K562 (cell line): ENCODE data around the gene COL4A1. TPM values are rescaled to one million over a fixed set of nuclear protein-coding genes. Genes with fewer than 3 reads are reported as not detected.

Experiments used
- ATAC-seq: fragments of 200-7000 bp; cut with Tn5 transposase; 3 replicates; pipeline ENCODE4 v1.9.1; 2020; ENCODE audit warnings: moderate library complexity
- BruUV-seq: library from RNA; stranded (reverse); fragments of 400-500 nt; replicated peaks from 2 replicates; lab custom pipeline; 2021; lab: Mats Ljungman, UMichigan
- CTCF ChIA-PET: fragments of 300-600 bp; formaldehyde crosslinking; extraction: SDS; loops from one replicate; lab custom pipeline; 2021; ENCODE audit warnings: low intra/inter-chr PET ratio; lab: Yijun Ruan, JAX
- POLR2A ChIA-PET: fragments of 300-600, 350-650 bp; sonication (Branson Sonifier 250); formaldehyde crosslinking; extraction: SDS; loops from one replicate; lab custom pipeline; 2021; ENCODE audit warnings: antibody characterized with exemption, inconsistent platforms; lab: Yijun Ruan, JAX
- DNase-seq, 4 experiments: peaks; one replicate each; pipeline versions ENCODE4 v3.0.0 to v3.0.0-alpha.2; 2011 to 2018; ENCODE audit warnings: low spot score in 3 of 4, mixed read lengths in 3 of 4; ENCODE audit errors: extremely low read depth in 1 of 4
- FAIRE-seq: peaks from 2 replicates; lab custom pipeline; 2011; peaks lifted over from hg19 to GRCh38; lab: Jason Lieb, UNC
- H2AFZ ChIP-seq: 2 replicates; pipeline ENCODE4 v1.6.0; 2011; ENCODE audit warnings: low read depth, low read length, control low read depth, inconsistent platforms
- H3K27ac ChIP-seq: fragments of 200-600 bp; 3 replicates; pipeline ENCODE4 v1.8.0; 2011; ENCODE audit warnings: low read depth, mild to moderate bottlenecking, control low read depth, inconsistent platforms, low read length, moderate library complexity, mixed read lengths; ENCODE audit errors: extremely low read depth
- H3K27me3 ChIP-seq, 2 experiments: fragments of 300-600 bp in 1 of 2; 2 replicates in 1 of 2; 3 replicates in 1 of 2; pipeline versions ENCODE4 v1.6.0 to v1.8.0; 2011; ENCODE audit warnings: inconsistent platforms in 2 of 2, low read length in 2 of 2, mild to moderate bottlenecking in 1 of 2, mixed read lengths in 1 of 2, moderate library complexity in 1 of 2; ENCODE audit not compliant: control insufficient read depth in 2 of 2, insufficient read depth in 2 of 2
- H3K36me3 ChIP-seq: fragments of 300-600 bp; 3 replicates; pipeline ENCODE4 v1.8.0; 2011; ENCODE audit warnings: mild to moderate bottlenecking, low read length, inconsistent platforms; ENCODE audit not compliant: control insufficient read depth, insufficient read depth
- H3K4me1 ChIP-seq, 2 experiments: fragments of 200-600 bp in 1 of 2; replicated peaks in 1 of 2; 2 replicates in 1 of 2; 3 replicates in 1 of 2; pipeline versions ENCODE4 v1.5.1 to v1.8.0; 2011; ENCODE audit warnings: inconsistent platforms in 2 of 2, low read length in 2 of 2, mild to moderate bottlenecking in 1 of 2, mixed read lengths in 1 of 2, moderate library complexity in 1 of 2; ENCODE audit not compliant: control insufficient read depth in 2 of 2, insufficient read depth in 2 of 2
- H3K4me2 ChIP-seq: 2 replicates; pipeline ENCODE4 v1.6.1; 2011; ENCODE audit warnings: low read length, control low read depth, inconsistent platforms, mixed read lengths; ENCODE audit not compliant: insufficient read depth
- H3K4me3 ChIP-seq: fragments of 200-600 bp; sonication (generic), shearing (Covaris generic); 2 replicates; pipeline ENCODE4 v1.5.1; 2016; ENCODE audit warnings: control low read depth, inconsistent platforms
- H3K79me2 ChIP-seq: fragments of 200-600 bp; 3 replicates; pipeline ENCODE4 v1.8.0; 2011; ENCODE audit warnings: low read length, inconsistent platforms; ENCODE audit not compliant: control insufficient read depth, insufficient read depth
- H3K9ac ChIP-seq, 2 experiments: 2 replicates each; pipeline versions ENCODE4 v1.6.0 to v1.6.1; 2011; ENCODE audit warnings: low read depth in 2 of 2, low read length in 2 of 2, control low read depth in 1 of 2, inconsistent platforms in 1 of 2, mild to moderate bottlenecking in 1 of 2, mixed read lengths in 1 of 2; ENCODE audit not compliant: insufficient read depth in 1 of 2
- H3K9me1 ChIP-seq: one replicate; pipeline ENCODE4 v1.6.0; 2011; ENCODE audit warnings: inconsistent platforms, mild to moderate bottlenecking, low read length, moderate library complexity; ENCODE audit not compliant: control insufficient read depth, insufficient read depth
- H3K9me3 ChIP-seq: replicated peaks from 2 replicates; pipeline ENCODE4 v1.5.1; 2011; ENCODE audit warnings: low read depth, low read length, inconsistent platforms; ENCODE audit not compliant: control insufficient read depth, insufficient read depth
- H4K20me1 ChIP-seq: replicated peaks from 2 replicates; pipeline ENCODE4 v1.6.1; 2011; ENCODE audit warnings: low read length, inconsistent platforms, mixed read lengths; ENCODE audit not compliant: control insufficient read depth, insufficient read depth
- MTA1 ChIP-seq: fragments of 450-650 bp; IDR thresholded peaks from 2 replicates; pipeline ENCODE4 v1.6.1; 2017; ENCODE audit warnings: borderline replicate concordance
- PBX2 ChIP-seq, 2 experiments: IDR thresholded peaks in 1 of 2; conservative IDR thresholded peaks in 1 of 2; 2 replicates each; pipeline ENCODE4 v1.6.1; 2016; ENCODE audit warnings: low read depth in 2 of 2, mild to moderate bottlenecking in 1 of 2, missing compliant biosample characterization in 1 of 2, missing genetic modification characterization in 1 of 2, moderate library complexity in 1 of 2
- XRCC3 ChIP-seq: fragments of 450-650 bp; IDR thresholded peaks from 2 replicates; pipeline ENCODE4 v1.6.1; 2017; ENCODE audit warnings: mild to moderate bottlenecking, moderate library complexity
- ZSCAN32 ChIP-seq: fragments of 450-650 bp; formaldehyde crosslinking; IDR thresholded peaks from 2 replicates; pipeline ENCODE4 v1.4.0; 2020; ENCODE audit warnings: mild to moderate bottlenecking, moderate library complexity
- WGBS: fragments of 100-300 bp; shearing (Covaris generic); methylation state at CpG from one replicate; pipeline ENCODE4 v1.1.6; 2016; ENCODE audit warnings: low coverage, mixed read lengths; ENCODE audit not compliant: insufficient coverage; ENCODE audit errors: missing lambda C conversion rate; 5-methylcytosine and 5-hydroxymethylcytosine counted together
- in situ Hi-C: fragments of 300-500 bp; cut with MboI; formaldehyde crosslinking; loops from 4 replicates; pipeline ENCODE4 v1.15.0; 2018; ENCODE audit warnings: inconsistent platforms, mixed read lengths
- intact Hi-C: fragments of 100-400 bp; cut with micrococcal nuclease; formaldehyde crosslinking; loops from 2 replicates; pipeline ENCODE4 v1.14.2; 2022
- polyA plus RNA-seq, 8 experiments: library from polyadenylated mRNA; depleted of rRNA in 4 of 8; stranded (reverse) in 5 of 8; unstranded in 3 of 8; fragments of >200 nt; fragmentation: Nextera tagmentation in 2 of 8; fragmentation: Illumina TruSeq in 1 of 8; extraction: Ambion mirVana in 2 of 8; extraction: Trizol in 1 of 8; gene quantifications; 2 replicates each; pipeline versions ENCODE4 v1.2.1 to v1.2.3, GENCODE V29; 2011 to 2014; ENCODE audit warnings: inconsistent platforms in 1 of 8, missing spikeins in 1 of 8
- total RNA-seq, 7 experiments: library from RNA; depleted of rRNA in 6 of 7; stranded (reverse); fragments of >200 nt in 6 of 7; fragmentation: Illumina TruSeq in 2 of 7; extraction: Trizol in 2 of 7; gene quantifications; 2 replicates each; pipeline versions ENCODE4 v1.2.1 to v1.2.3, GENCODE V29; 2011 to 2021; ENCODE audit warnings: low replicate concordance in 1 of 7
- TF ChIP-seq, protein P1 (sequence below): sonication (generic); formaldehyde crosslinking; IDR thresholded peaks from 2 replicates; pipeline ENCODE4 v1.8.0; 2022; ENCODE audit warnings: mild to moderate bottlenecking, low read depth, missing genetic modification reagents
- TF ChIP-seq, protein P2 (sequence below): sonication (generic); formaldehyde crosslinking; IDR thresholded peaks from 2 replicates; pipeline ENCODE4 v1.8.0; 2022; ENCODE audit warnings: mild to moderate bottlenecking, missing genetic modification reagents
- TF ChIP-seq, protein P3 (sequence below): fragments of 250-450 bp; sonication (Bioruptor Pico); IDR thresholded peaks from 2 replicates; pipeline ENCODE4 v1.8.0; 2021; ENCODE audit warnings: moderate library complexity, mild to moderate bottlenecking, inconsistent platforms

COL4A1 gene
- total and polyA plus RNA-seq, 9 of the 15 experiments (the other 6 are each of a cell fraction or from before 2014, with no cell fraction given) = 0.35 TPM; not detected in 8

DNA sequence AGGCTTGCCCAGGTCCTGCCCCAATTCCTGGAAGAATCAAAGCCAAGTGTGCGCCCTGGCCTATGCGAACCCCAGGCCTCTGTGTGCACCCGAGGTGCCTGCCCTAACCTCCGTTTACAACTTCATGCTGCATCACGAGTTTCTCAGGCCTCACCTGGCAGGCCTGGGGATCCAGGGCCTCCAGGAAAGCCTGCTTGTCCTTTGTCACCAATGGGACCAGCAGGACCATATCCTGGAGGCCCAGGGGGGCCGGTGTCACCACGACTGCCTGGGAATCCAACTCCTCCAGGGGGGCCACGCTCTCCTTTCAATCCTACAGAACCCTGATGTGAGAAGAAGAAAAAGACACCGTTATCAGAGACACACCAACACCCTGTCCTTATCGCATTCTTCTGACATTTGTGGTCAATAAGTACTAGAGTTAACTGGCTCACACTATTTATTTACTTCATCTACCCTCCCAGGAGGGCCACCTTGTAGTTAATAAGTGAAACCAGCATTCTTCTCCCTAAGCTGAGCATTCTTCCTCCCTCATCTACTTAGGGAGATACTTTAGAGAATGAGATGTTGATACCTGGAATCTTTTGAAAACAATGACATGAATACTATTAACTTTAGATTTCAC is 120.6 kb downstream of the COL4A1 start:
- H4K20me1 ChIP-seq = no peaks in the 10 kb centered on the region
- no peak overlapping the region for H3K4me2 ChIP-seq
- TF ChIP-seq PBX2 (CRISPR knock-in tag; IDR thresholded peaks at IDR 0.05; ENCODE audit: low read depth) (no peak), PBX2 (tag; conservative IDR thresholded peaks at IDR 0.05; ENCODE audit: low read depth) (no peak), XRCC3 (no peak), ZSCAN32 (CRISPR knock-in tag) (no peak), MTA1 (no peak)
- TF ChIP-seq, protein P1, sequence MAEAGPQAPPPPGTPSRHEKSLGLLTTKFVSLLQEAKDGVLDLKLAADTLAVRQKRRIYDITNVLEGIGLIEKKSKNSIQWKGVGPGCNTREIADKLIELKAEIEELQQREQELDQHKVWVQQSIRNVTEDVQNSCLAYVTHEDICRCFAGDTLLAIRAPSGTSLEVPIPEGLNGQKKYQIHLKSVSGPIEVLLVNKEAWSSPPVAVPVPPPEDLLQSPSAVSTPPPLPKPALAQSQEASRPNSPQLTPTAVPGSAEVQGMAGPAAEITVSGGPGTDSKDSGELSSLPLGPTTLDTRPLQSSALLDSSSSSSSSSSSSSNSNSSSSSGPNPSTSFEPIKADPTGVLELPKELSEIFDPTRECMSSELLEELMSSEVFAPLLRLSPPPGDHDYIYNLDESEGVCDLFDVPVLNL (CRISPR knock-in tag) = no peak
- TF ChIP-seq, protein P2, sequence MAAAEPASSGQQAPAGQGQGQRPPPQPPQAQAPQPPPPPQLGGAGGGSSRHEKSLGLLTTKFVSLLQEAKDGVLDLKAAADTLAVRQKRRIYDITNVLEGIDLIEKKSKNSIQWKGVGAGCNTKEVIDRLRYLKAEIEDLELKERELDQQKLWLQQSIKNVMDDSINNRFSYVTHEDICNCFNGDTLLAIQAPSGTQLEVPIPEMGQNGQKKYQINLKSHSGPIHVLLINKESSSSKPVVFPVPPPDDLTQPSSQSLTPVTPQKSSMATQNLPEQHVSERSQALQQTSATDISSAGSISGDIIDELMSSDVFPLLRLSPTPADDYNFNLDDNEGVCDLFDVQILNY (CRISPR knock-in tag) = no peak
- TF ChIP-seq, protein P3, sequence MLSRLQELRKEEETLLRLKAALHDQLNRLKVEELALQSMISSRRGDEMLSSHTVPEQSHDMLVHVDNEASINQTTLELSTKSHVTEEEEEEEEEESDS (CRISPR knock-in tag) = no peak
- H3K9ac ChIP-seq = no peak overlapping the region
- H2AFZ ChIP-seq = no peak overlapping the region
- POLR2A ChIA-PET = interaction anchor here (0.5 kb wide), 1 partner anchor 155 kb away, joined by 4 read pairs; no protein-coding TSS in a partner anchor
- no peak overlapping the region for H3K4me3 ChIP-seq
- intact Hi-C loops (no loop called here), in situ Hi-C loops (no loop called here)
- H3K4me1 ChIP-seq = no peaks in the 10 kb centered on the region; a peak in 1 of 5 replicates
- FAIRE-seq (no peak), DNase-seq (no peak), ATAC-seq (no peak)
- no peaks in the 10 kb centered on the region for H3K9me1 ChIP-seq
- H3K27me3 ChIP-seq = peaks cover 0 to 23% of the 10 kb centered on the region in 2 experiments; a peak in 2 of 5 replicates
- H3K9me3 ChIP-seq = no peaks in the 10 kb centered on the region
- H3K36me3 ChIP-seq = no peaks in the 10 kb centered on the region
- CTCF ChIA-PET = no interaction called here
- H3K79me2 ChIP-seq = no peaks in the 10 kb centered on the region
- no peak overlapping the region for H3K27ac ChIP-seq
- WGBS = 0% methylated on average over 8 of the region's 10 CpGs
- BruUV-seq = no TSS peak
